ENCODE data around the gene USB1.

The USB1 gene

GRCh38 chr16:58034774-58035173, 33.6 kb downstream of the USB1 start:
- DNase-seq (ENCODE audit: low spot score) = no peak

GRCh38 chr16:58035356-58036170, 34.4 kb downstream of the USB1 start:
- DNase-seq (ENCODE audit: low spot score) = no peak

DNA sequence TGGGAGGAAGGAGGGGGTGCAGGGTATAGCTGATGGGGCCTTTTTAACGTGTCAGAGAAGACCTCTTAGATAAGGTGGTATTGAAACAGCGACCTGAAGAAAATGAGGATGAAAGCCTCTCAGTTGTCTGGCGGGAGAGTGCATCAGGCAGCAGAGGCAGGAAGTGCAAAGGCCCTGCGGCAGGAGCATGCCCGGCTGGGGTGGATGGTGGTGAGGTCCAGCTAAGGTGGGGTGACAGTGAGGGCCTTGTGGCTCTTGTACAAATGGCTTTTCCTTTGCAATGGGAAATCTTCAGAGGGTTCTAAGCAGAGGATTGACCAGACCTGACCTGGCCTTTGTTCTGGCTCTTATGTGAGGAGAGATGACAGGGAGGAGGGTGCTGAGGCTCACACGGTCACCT, 35.7 kb downstream of the USB1 start:
- no peak for DNase-seq (ENCODE audit: low spot score)

GRCh38 chr16:58037365-58038057, 36.3 kb downstream of the USB1 start:
- no peak for DNase-seq (ENCODE audit: low spot score)

GRCh38 chr16:58038219-58038641, 37.0 kb downstream of the USB1 start:
- no peak for DNase-seq (ENCODE audit: low spot score)

- DNase-seq (ENCODE audit: low spot score) = no peak
Observed at GRCh38 chr16:58039829-58040495, 38.8 kb downstream of the USB1 start.

DNA sequence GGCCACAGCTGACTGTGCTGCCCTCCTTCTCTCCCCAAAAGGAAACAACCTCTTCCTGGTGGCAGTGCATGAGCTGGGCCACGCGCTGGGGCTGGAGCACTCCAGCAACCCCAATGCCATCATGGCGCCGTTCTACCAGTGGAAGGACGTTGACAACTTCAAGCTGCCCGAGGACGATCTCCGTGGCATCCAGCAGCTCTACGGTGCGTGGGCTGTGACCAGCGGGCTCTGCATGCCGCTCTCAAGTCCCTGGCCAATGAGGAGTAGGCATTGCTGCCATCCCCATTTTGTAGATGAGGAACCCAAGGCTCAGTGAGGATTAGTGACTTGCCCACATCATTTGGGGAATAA, 39.3 kb downstream of the USB1 start:
- no peak for DNase-seq (ENCODE audit: low spot score)

DNA sequence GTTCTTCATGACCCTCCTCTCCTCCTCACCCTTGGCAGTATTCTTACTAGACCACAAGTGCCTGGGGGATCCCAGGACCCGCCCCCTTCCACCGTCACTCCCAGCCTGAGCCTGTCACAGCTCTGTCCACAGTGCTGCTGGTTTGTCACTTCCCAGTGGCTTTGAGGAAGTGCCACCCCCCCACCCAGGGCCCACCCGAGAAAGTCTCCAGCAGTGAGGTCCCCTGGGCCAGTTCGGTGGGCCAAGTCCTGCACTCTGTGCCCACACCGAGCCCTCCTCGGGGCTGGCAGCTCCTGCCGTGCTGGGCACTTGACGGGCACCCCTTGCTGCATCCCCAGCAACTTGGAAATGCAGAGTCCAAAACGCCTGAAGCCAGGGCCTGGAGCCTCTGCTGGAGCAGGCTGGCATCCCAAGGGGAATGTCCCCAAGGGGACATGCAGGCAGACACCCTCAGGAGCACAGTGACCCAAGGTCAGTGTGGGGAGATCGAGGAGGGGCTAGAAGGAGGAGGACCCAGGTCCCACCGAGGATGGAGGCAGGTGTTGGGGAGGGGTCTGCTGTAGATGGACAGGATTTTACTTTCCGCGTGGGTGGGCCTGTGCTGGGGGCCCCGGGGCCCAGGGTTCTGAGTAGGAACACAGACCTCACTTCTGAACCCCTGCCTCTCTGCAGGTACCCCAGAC, 39.9 kb downstream of the USB1 start:
- DNase-seq (ENCODE audit: low spot score) = no peak

DNA sequence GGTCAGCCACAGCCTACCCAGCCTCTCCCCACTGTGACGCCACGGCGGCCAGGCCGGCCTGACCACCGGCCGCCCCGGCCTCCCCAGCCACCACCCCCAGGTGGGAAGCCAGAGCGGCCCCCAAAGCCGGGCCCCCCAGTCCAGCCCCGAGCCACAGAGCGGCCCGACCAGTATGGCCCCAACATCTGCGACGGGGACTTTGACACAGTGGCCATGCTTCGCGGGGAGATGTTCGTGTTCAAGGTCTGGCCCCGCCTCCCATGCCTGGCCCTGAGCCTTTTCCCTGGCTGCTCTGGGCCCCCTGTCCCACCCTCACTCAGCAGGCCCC, 40.4 kb downstream of the USB1 start:
- no peak for DNase-seq (ENCODE audit: low spot score)

- no peak for DNase-seq (ENCODE audit: low spot score)
Observed at GRCh38 chr16:58042001-58042885, 41.0 kb downstream of the USB1 start.

DNA sequence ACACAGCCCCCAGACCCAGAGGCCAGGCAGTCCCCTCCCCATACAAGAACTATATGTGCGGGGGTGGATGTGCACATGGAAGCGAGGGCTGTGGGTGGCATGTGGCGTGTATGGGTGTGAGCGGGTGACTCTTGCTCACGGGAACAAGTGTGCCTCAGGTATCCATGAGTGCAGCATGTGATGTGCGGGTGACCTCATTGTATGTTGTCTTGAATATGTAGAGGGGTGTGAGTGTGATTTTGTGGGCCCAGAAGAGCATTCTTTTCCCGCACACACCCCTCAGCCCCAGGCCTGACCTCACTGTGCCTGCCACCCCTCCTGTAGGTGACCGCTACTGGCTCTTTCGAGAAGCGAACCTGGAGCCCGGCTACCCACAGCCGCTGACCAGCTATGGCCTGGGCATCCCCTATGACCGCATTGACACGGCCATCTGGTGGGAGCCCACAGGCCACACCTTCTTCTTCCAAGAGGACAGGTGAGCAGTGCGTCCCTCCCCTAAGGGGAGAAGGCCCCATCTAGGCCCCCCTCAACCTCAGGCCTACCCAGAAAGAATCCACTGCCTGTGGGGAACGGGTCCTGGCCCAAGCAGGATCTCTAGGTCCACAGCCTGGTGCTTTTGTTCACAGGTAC, 41.8 kb downstream of the USB1 start:
- DNase-seq (ENCODE audit: low spot score) = no peak

DNA sequence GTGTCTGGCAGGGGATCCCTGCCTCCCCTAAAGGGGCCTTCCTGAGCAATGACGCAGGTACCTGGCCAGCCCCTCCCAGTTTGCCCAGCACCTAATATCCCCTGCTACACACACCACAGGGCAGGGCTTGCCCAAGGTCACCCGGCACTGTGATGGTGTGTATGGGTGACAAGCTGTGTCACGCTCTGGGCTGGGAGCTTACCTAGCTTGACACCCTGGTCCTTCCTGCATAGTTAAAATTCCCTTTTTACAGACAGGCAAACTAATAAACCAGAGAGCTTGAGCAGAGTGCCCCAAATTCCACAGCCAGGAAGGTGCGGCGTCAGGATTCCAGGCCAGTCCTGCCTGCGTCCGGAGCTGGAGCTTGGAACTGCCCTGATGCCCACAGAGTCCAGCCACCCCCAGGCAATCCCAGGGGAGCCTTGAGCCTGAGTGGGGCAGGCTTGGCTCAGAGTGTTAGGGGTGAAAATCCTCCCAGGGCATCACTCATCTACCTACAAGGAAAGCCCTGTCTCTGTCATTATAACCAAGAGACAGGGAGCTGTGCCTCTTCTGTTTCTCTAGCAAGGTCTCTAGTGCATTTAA, 42.5 kb downstream of the USB1 start:
- DNase-seq (ENCODE audit: low spot score) = no peak

DNA sequence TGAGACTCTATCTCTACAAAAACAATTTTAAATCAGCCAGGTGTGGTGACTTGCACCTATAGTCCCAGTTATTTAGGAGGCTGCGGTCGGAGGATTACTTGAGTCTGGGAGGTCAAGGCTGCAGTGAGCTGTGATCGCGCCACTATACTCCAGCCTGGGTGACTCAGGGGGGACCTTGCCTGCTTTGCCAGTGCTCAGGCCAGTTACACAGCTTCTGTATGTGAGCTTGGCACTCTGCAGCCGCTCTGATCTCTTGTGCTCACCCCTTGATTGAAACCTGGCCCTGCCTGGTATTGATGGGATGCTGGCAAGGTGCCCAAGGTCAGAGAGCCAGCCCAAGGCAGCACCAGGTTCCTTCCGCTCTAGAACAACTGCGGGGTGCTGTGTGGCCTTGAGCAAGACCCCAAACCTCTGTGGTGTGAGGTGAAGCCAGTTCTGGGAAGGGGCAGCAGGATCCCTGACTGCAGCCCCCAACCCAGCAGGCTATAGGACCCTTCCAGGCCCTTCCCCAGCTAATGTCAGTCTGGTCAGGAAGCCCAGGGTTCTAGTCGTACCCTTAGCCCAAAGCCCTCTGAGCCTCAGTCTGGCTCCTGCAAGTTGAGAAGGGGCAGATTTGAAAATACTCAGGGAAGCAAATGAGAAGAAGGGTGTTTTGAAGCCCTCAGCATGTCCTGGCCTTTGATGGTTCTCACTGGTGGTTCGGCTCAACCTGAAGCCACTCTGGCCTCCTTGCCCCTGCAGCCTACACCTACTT, 43.2 kb downstream of the USB1 start:
- no peak for DNase-seq (ENCODE audit: low spot score)

DNA sequence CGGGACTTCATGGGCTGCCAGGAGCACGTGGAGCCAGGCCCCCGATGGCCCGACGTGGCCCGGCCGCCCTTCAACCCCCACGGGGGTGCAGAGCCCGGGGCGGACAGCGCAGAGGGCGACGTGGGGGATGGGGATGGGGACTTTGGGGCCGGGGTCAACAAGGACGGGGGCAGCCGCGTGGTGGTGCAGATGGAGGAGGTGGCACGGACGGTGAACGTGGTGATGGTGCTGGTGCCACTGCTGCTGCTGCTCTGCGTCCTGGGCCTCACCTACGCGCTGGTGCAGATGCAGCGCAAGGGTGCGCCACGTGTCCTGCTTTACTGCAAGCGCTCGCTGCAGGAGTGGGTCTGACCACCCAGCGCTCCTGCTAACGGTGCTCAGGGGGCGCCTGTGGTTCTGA, 43.9 kb downstream of the USB1 start:
- DNase-seq (ENCODE audit: low spot score) = no peak

DNA sequence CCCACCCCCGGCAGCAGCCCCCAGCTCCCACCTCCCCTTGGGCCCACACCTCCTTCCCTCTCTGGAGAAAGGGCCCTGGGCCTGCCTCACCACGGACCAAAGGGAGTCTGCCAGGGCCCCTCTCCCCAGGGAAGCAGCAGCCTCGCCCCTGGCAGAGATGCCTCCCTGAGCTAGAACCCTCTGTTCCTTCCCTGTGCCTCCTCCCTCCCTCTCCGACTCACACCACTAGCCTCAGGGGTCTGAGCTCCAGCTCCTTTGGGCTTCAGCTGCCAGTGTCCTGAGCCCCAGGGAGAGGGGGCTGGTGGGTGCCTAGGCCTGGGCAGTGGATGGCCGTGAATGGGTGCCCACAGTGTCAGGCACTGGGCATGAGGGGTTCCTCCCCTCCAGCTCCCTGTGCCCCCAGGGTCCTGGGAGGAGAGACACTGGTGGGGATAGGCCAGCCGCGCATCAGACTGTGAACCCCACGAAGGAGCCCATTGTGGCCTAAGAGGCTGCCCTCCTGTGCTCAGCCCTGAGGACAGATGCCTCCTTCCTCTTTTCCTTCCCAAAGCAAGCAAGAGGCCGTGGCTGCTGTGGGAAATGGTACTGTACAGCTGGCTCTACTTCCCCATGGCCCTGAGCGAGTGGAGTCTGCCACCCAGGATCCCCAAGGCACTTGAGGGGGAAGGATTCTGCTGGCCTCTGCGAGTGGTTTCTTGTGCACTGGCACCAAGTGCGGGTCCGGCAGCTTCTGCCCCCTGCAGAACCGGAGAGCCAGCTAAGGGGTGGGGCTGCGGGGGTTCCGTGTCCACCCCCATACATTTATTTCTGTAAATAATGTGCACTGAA, 45.1 kb downstream of the USB1 start:
- no peak for DNase-seq (ENCODE audit: low spot score)

DNA sequence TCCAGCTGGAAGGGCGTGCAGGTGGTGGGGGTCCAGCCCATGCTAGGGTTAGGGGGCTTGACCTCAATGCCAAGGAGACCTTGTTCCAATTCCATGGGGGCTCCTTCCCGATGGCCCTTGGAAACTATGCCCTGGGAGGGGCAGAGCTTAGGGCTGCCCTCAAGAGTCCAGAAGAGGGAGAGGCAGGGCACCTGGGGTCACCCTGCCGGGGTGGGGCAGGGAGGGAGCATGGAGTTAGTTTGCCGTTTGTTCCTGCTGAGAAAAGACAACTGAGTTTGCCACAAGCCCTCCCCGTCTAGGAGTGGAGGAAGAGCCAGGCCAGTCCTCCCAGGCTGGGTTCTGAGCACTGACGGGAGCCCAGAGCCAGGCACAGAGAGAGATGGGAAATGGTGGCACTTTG, 45.7 kb downstream of the USB1 start:
- DNase-seq (ENCODE audit: low spot score) = no peak

GRCh38 chr16:58047557-58048348, 46.5 kb downstream of the USB1 start:
- DNase-seq (ENCODE audit: low spot score) = no peak

DNA sequence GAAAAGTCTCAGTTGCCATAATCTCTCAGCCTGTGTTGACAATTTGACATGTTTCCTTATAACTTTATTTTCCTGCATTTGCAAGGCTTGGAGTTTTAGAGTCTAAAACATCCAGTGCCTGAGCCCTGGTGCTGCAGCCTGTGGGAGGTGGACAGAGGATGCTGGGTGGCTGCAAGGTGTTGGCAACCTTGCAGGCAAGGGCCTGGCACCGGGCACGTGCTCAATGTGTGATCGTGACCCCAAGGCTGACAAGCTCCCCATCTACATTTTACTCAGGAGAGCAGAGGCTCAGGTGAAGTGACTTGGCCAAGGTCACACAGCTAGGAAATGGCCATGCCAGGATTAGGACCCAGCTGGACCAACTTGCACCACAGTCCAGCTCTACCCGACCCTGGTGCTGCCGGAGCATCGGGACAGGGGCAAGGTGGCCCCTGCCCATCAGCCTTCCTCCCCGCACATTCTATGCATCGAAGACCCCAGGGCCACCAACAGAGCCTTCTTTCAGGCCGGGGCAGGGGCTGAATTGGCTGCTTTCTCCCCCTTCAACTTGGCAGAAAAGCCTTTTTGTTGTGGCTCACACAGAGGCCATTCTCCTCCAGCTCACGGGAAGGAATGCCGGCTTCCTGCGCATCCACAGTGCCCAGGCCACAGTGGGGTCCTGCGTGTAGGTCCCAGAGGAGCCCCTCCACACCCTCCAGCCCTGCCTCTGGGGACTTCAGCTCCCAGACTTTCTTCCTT, 47.5 kb downstream of the USB1 start:
- DNase-seq (ENCODE audit: low spot score) = no peak

Data from left forelimb (tissue), 1 donor.